HepG2 (cell line): ENCODE data around the gene GAL3ST1. TPM values are rescaled to one million over a fixed set of nuclear protein-coding genes. Genes with fewer than 3 reads are reported as not detected.
A peak's percentile ranks its signal among the peaks of the same experiment; 100 is the strongest.

ENCODE experiments used
- ATAC-seq: fragments of 200-7000 bp; cut with Tn5 transposase; 3 replicates; pipeline ENCODE4 v1.9.1; 2020; ENCODE audit warnings: mild to moderate bottlenecking, moderate library complexity
- BruUV-seq: library from RNA; stranded (reverse); fragments of 400-500 nt; replicated peaks from 2 replicates; lab custom pipeline; 2021; lab: Mats Ljungman, UMichigan
- CTCF ChIA-PET: fragments of 300-600 bp; formaldehyde crosslinking; extraction: SDS; loops from one replicate; lab custom pipeline; 2021; ENCODE audit warnings: low total read pairs, inconsistent platforms, low intra/inter-chr PET ratio; lab: Yijun Ruan, JAX
- POLR2A ChIA-PET: fragments of 350-600 bp; sonication (Branson Sonifier 250); formaldehyde crosslinking; loops from one replicate; lab custom pipeline; 2020; ENCODE audit warnings: antibody characterized with exemption, inconsistent platforms; lab: Yijun Ruan, JAX
- DNase-seq: peaks from one replicate; pipeline ENCODE4 v3.0.0-alpha.2; 2015; ENCODE audit warnings: low spot score
- FAIRE-seq: peaks from 3 replicates; lab custom pipeline; 2011; peaks lifted over from hg19 to GRCh38; lab: Jason Lieb, UNC
- H2AFZ ChIP-seq: one replicate; pipeline ENCODE4 v1.6.1; 2011; ENCODE audit warnings: low read length, inconsistent platforms
- H3K27ac ChIP-seq: fragments of 300-600 bp; 3 replicates; pipeline ENCODE4 v1.8.0; 2011; ENCODE audit warnings: mixed run types, mild to moderate bottlenecking, mixed read lengths, low read length, inconsistent platforms; ENCODE audit not compliant: insufficient read depth; ENCODE audit errors: extremely low read length
- H3K27me3 ChIP-seq, 2 experiments: fragments of 200-600 bp in 1 of 2; 2 replicates in 1 of 2; 3 replicates in 1 of 2; pipeline versions ENCODE4 v1.6.0 to v1.8.0; 2011; ENCODE audit warnings: low read length in 2 of 2, mild to moderate bottlenecking in 2 of 2, moderate library complexity in 2 of 2, inconsistent platforms in 1 of 2; ENCODE audit not compliant: insufficient read depth in 2 of 2, control insufficient read depth in 1 of 2
- H3K36me3 ChIP-seq, 2 experiments: fragments of 200-600 bp in 1 of 2; replicated peaks in 1 of 2; 2 replicates in 1 of 2; 3 replicates in 1 of 2; pipeline versions ENCODE4 v1.5.1 to v1.8.0; 2011; ENCODE audit warnings: low read length in 2 of 2, inconsistent platforms in 1 of 2; ENCODE audit not compliant: insufficient read depth in 2 of 2, control insufficient read depth in 1 of 2
- H3K4me1 ChIP-seq: 2 replicates; pipeline ENCODE4 v1.5.1; 2012; ENCODE audit warnings: low read length, inconsistent platforms; ENCODE audit not compliant: insufficient read depth
- H3K4me2 ChIP-seq: 2 replicates; pipeline ENCODE4 v1.6.0; 2011; ENCODE audit warnings: low read depth, low read length, inconsistent platforms
- H3K4me3 ChIP-seq, 3 experiments: fragments of 200-600 bp in 1 of 3; sonication (generic), shearing (Covaris generic) in 1 of 3; replicated peaks in 1 of 3; 2 replicates each; pipeline ENCODE4 v1.5.1; 2011 to 2016; ENCODE audit warnings: low read length in 3 of 3, inconsistent platforms in 2 of 3, low read depth in 2 of 3, mild to moderate bottlenecking in 2 of 3, control low read depth in 1 of 3, mixed read lengths in 1 of 3; ENCODE audit not compliant: insufficient read depth in 1 of 3
- H3K79me2 ChIP-seq: one replicate; pipeline ENCODE4 v1.6.1; 2011; ENCODE audit warnings: low read length, inconsistent platforms; ENCODE audit not compliant: insufficient read depth
- H3K9ac ChIP-seq: 2 replicates; pipeline ENCODE4 v1.6.0; 2011; ENCODE audit warnings: mild to moderate bottlenecking, low read depth, low read length, inconsistent platforms; ENCODE audit not compliant: insufficient read depth
- H3K9me3 ChIP-seq: 2 replicates; pipeline ENCODE4 v1.5.1; 2012; ENCODE audit warnings: mild to moderate bottlenecking, low read length
- H4K20me1 ChIP-seq: 2 replicates; pipeline ENCODE4 v1.6.0; 2011; ENCODE audit warnings: inconsistent platforms, mild to moderate bottlenecking, low read length, moderate library complexity; ENCODE audit not compliant: insufficient read depth
- ATRX ChIP-seq: sonication (generic); formaldehyde crosslinking; IDR thresholded peaks from 2 replicates; pipeline ENCODE4 v1.4.0; 2020; ENCODE audit warnings: missing genetic modification reagents, borderline replicate concordance
- CBX1 ChIP-seq: IDR thresholded peaks from one replicate; pipeline ENCODE4 v1.6.1; 2016; ENCODE audit warnings: antibody characterized with exemption, low read depth
- HOXA7 ChIP-seq: sonication (generic); formaldehyde crosslinking; IDR thresholded peaks from 2 replicates; pipeline ENCODE4 v1.8.1; 2022; ENCODE audit warnings: mild to moderate bottlenecking, missing genetic modification reagents, moderate library complexity
- RARA ChIP-seq: IDR thresholded peaks from 2 replicates; pipeline ENCODE4 v1.6.1; 2016; ENCODE audit warnings: missing genetic modification reagents, missing compliant biosample characterization
- SAP130 ChIP-seq: IDR thresholded peaks from 2 replicates; pipeline ENCODE4 v1.6.1; 2016; ENCODE audit warnings: low read depth
- SNRNP70 ChIP-seq: fragments of 200-400 bp; formaldehyde crosslinking; IDR thresholded peaks from 2 replicates; pipeline ENCODE4 v1.6.1; 2017; ENCODE audit warnings: mild to moderate bottlenecking, low read depth, low read length, moderate library complexity
- ZNF282 ChIP-seq: fragments of 450-650 bp; IDR thresholded peaks from 2 replicates; pipeline ENCODE4 v1.6.1; 2018; ENCODE audit not compliant: partially characterized antibody
- ZNF746 ChIP-seq: sonication (generic); formaldehyde crosslinking; IDR thresholded peaks from 2 replicates; pipeline ENCODE4 v1.8.0; 2022; ENCODE audit warnings: mild to moderate bottlenecking, missing genetic modification reagents
- WGBS: methylation state at CpG from one replicate; pipeline ENCODE4 v1.1.6; 2017; ENCODE audit warnings: low lambda C conversion rate; 5-methylcytosine and 5-hydroxymethylcytosine counted together
- in situ Hi-C: cut with HindIII; loops from 2 replicates; pipeline ENCODE4 v1.10.0; 2017; ENCODE audit warnings: low pct_unique_long_range_greater_than_20kb; ENCODE audit not compliant: extremely low pct_ligation_motif_present
- intact Hi-C: fragments of 100-400 bp; cut with micrococcal nuclease; formaldehyde crosslinking; loops from one replicate; pipeline ENCODE4 v1.10.0; 2022; ENCODE audit not compliant: unreplicated experiment
- polyA plus RNA-seq, 8 experiments: library from polyadenylated mRNA; depleted of rRNA in 3 of 8; stranded (reverse) in 7 of 8; unstranded in 1 of 8; fragments of >200 nt; fragmentation: Illumina TruSeq in 4 of 8; extraction: Trizol in 4 of 8; gene quantifications; 2 replicates each; pipeline versions ENCODE4 v1.2.1 to v1.2.3, GENCODE V29; 2011 to 2016; ENCODE audit warnings: low read depth in 4 of 8, missing spikeins in 1 of 8, mixed read lengths in 1 of 8; ENCODE audit not compliant: insufficient read depth in 1 of 8
- total RNA-seq, 5 experiments: library from RNA; depleted of rRNA; stranded (reverse); fragments of >200 nt; fragmentation: Illumina TruSeq; extraction: Trizol; gene quantifications; 2 replicates each; pipeline ENCODE4 v1.2.3, GENCODE V29; 2016; ENCODE audit warnings: low read depth in 1 of 5
- TF ChIP-seq, protein P1 (sequence below): sonication (generic); formaldehyde crosslinking; IDR thresholded peaks from 2 replicates; pipeline ENCODE4 v1.5.0; 2020; ENCODE audit warnings: mild to moderate bottlenecking, missing genetic modification reagents, borderline replicate concordance

GAL3ST1 gene
- total and polyA plus RNA-seq, 2 of the 13 experiments (the other 11 are each of a cell fraction or from before 2014, with no cell fraction given) = 4.4 to 14.7 TPM

DNA sequence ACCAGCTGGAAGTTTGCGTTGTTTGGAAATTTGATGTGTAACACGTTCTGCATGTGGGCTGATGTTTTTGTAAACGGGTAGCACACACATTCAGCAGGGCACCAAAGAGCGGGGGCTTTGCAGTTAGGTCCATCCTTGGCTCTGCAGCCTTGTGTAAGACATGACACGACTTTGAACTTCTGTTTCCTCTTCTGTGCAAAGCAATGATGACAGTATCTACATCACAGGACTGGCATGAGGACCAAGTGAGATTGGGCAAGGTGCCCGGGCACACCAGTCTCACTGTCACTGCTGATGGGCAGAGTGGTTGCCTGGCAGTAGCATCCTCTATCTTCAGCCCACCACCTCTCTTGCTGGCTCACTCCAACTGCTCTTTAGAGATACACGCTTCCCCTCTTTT, 35.8 kb upstream of the GAL3ST1 start (continued):
- TF ChIP-seq, protein P1, sequence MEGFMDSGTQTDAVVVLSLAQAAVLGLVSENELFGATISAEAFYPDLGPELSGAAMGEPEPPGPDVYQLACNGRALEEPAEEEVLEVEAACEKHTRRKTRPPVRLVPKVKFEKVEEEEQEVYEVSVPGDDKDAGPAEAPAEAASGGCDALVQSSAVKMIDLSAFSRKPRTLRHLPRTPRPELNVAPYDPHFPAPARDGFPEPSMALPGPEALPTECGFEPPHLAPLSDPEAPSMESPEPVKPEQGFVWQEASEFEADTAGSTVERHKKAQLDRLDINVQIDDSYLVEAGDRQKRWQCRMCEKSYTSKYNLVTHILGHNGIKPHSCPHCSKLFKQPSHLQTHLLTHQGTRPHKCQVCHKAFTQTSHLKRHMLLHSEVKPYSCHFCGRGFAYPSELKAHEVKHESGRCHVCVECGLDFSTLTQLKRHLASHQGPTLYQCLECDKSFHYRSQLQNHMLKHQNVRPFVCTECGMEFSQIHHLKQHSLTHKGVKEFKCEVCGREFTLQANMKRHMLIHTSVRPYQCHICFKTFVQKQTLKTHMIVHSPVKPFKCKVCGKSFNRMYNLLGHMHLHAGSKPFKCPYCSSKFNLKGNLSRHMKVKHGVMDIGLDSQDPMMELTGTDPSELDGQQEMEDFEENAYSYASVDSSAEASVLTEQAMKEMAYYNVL (CRISPR knock-in tag) = no peak
- no peak for TF ChIP-seq SNRNP70
- TF ChIP-seq ZNF746 = no peak
- TF ChIP-seq ZNF282 = no peak
- no peak for TF ChIP-seq HOXA7 (CRISPR knock-in tag)

DNA sequence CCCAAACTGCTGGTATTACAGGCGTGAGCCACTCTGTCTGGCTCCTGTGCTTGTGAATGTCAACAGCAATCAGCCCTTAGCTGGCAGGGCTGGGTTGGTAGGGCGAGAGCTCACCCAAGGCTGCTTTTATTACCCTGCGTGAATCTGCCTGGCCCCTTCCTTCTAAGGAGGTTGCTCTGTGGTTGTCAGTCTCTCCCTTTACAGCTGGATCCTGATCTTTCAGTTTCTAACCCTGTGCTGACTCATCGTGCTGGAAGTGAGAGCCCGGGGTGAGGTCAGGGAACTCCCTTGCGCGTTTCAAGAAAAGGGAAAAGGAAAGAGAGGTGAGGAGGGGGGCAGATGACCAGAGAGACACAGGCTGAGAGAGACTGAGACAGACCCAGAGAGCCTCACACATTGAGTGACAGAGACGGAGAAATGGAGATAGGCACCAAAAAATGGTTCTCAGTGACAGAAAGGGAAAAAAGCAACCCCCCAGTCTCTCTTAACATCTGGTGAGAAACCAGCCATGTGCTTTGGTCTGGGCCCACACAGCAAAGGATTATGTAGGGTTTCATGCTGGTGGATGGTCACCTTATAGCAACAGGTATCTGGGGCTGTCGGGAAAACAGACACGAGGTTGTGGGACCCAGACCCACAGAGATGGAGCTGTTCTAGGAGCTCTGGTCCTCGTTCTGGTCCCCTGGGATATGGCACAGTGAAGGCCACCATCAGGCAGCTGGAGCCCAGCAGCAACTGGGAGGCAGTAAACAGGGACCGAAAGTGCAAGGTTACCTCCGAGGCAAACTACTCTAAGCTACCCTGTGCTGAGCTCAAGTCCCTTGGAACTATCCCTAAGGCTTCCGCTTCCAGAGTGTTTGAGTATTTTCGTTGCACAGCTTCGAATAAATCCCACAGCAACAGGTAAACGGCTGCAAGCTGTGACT, 35.1 kb upstream of the GAL3ST1 start:
- Histone ChIP-seq H3K36me3 (no peaks in the 10 kb centered on the region), H3K27me3 (peaks cover 0 to 13% of the 10 kb centered on the region in 2 experiments; a peak in 3 of 5 replicates), H3K4me3 (no peak overlapping the region), H3K9ac (no peak overlapping the region), H3K4me1 (peaks cover 38% of the 10 kb centered on the region), H3K79me2 (no peaks in the 10 kb centered on the region), H4K20me1 (no peaks in the 10 kb centered on the region), H3K9me3 (no peaks in the 10 kb centered on the region), H2AFZ (no peak overlapping the region)
- intact Hi-C loops = no loop called here
- in situ Hi-C loops = no loop called here
- ATAC-seq (no peak), FAIRE-seq (no peak), DNase-seq (no peak)
- POLR2A ChIA-PET = interaction anchor here (0.6 kb wide), 1 partner anchor 829 kb away, joined by 3 read pairs; no protein-coding TSS in a partner anchor
- no TSS peak for BruUV-seq
- no peak for TF ChIP-seq RARA (CRISPR knock-in tag)
- TF ChIP-seq SAP130 = no peak
- no peak for TF ChIP-seq CBX1
- no peak for TF ChIP-seq ATRX (CRISPR knock-in tag)
- TF ChIP-seq, all 625 proteins: peak for 0
- CTCF ChIA-PET = no interaction called here
- WGBS = 15% methylated on average over 13 of the region's 17 CpGs
- Histone ChIP-seq H3K4me2 (peak overlapping the region; percentile 8; the same call in 1 of the 2 replicates), H3K27ac (no peak overlapping the region)
